Measurements from ENCODE around the gene ZACN.

Gene ZACN

DNA sequence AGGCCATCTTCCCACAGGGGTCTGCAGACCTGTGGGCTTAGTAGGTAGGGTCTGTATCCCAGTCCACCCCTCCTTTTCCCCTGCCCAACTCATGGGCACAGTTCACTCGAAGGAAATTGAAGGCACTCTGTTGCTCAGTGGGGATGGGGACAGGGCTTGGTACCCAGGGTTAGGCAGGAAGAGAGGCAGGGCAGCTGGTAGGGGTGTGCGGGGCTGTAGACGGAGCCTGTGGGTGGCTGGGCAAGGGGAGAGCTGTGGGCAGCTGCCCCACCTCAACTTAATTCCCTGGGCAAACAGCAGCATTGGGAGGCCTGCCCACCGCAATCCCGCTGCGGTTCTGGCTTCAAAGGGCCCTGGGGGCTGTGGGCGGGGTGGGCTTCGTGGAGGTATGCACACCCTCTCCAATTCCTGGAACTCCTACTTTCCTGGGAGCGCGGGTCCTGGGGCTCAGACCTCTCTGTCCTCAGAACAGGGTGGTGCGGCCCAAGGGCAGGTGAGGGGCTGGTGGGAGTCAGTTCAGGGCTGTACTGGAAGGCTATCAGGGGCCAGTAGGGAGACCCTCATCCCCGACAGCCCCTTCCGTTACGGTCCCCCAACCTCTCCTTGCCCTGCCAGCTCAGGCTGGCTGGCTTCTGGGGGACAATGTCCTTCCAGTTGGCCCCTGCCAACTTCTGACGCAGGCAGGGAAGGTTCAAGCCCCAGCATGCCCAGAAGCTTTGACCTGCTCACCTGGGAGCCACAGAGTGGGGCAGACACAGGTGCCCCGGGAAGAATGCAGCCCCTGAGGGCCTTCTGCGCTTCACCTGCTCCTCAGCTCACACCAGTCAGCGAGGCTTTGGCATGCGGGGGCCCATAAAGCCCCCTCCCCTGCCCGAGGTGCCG, 53.0 kb downstream of the ZACN start:
- DNase-seq (ENCODE audit: low read depth in 2 of 2): no peak
